Measurements from ENCODE around the gene RTF1.

Gene RTF1

DNA sequence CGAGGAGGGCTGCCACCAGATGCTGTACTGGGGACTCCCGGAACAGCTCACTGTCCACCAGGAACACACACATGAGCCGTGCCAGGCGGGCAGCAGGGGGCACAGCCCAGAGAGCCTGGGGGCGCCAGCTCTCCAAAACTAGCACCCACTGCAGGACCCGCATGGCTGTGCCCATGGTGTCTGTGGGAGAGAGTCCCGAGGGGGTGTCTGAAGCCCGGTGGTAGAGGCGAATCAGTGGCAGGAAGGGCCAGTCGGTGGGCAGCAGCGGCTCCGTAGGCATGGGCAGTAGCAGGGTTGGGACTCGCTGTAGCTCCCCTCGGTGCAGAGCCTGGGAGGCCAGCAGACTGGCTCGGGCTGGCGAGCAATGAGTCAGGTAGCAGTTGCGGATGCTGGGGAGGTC is 103.7 kb downstream of the RTF1 start:
- no peak for DNase-seq

DNA sequence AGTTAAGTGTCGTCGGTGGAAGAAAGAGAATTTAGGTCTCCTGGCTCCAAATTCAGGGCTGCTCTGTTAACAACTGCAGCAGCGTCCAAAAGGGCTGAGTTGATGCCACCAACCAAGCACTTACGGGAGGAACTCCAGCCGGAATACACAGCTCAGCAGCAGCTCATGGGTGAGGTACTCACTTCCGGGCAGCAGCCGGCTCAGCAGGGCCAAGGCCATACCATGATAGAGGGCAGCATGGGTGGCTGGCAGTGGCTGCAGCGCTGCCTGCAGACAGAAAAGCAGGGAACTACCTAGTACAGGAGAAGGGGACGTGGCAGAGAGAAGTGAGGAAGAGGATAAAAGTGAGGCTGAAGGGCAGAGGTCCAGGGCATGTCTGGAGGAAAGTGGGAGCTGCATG is 104.7 kb downstream of the RTF1 start:
- intact Hi-C loops (cut with DNase I), result no loop called here
- DNase-seq, result no peak

More for the DNA sequence above, 103.7 kb downstream of the RTF1 start:
- intact Hi-C loops (cut with DNase I), result no loop called here

DNA sequence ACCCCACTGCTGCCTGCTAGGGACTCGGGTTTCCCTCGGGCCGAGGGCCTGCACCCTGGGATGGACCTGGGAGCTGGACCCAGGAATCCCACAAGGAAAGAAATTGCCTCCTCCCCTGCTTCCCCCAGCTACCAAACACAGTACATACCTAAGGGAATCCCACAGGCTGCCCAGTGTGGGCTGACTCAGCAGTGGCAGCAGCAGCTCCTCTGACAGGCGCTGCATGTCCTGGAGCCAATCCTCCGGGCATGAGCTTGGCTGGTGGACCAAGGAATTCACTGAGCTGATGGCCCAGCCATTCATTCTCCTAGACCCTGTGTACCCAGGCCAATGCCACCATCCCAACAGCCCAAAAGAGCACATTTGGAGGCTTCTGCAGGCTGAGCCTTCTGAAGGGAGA is 106.2 kb downstream of the RTF1 start:
- peak in 1 of 42 donors; percentile 51 for DNase-seq
- intact Hi-C loops (cut with DNase I), result no loop called here

DNA sequence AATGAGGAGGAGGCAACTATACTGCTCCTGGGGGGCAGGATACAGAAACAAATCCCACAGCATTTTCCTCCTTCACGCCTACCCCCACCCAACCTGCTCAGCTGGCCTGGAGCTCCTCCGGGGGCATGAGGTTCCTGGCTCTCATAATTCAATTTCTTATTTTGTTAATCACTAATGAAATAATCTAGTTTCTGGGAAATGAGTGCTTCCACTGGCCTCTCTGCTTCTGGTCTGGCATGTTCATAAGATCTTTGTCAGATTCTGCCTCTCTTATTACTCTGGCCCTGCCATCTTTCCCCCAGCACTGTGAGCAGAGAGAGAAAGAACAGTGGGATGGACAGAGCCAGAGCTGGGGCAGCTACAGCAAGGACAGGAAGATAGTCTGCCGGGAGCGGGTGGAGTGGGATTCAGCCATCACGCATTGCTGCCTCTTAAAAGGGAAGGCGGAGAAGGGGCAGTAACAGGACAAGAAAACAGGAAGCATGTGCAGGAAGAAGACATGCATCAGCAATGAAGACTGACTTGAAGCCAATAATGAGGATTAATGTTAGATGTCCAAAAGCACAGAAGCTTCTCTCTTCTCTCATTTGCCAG is 113.6 kb downstream of the RTF1 start:
- intact Hi-C loops (cut with DNase I), result no loop called here
- DNase-seq, result no peak
